ENCODE results near the gene ABHD6. TPM values are rescaled to one million over a fixed set of nuclear protein-coding genes. Genes with fewer than 3 reads are reported as not detected.

The ABHD6 gene
- total RNA-seq, 1 experiment from 2014 or later, result 18.9 TPM

DNA sequence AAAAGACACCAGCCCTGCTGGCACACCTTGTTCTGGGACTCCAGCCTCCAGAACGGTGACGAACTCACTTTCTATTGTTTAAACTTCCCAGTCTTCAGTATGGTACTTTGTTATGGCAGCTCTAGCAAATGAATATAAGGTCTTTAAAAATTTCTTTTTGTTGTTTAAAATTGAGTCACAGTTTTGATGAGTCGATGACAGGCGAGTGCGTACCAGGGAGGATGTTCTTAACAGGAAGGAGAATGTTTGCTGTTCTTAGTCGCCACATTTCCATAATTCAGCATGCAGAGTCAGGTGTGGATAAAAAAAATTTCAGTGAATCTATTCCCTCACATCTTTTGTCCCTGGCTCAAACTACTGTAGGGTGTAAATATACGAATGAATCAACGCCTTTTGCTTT is 39.2 kb upstream of the ABHD6 start:
- Histone ChIP-seq H3K36me3 (ENCODE audit: control insufficient read depth, insufficient read depth, low read length) (no peaks in the 10 kb centered on the region), H3K4me1 (ENCODE audit: control insufficient read depth, insufficient read depth, low read length) (no peaks in the 10 kb centered on the region), H3K27ac (ENCODE audit: low read length) (no peak overlapping the region), H3K4me3 (ENCODE audit: low read depth in 2 of 2, low read length in 2 of 2) (no peak overlapping the region), H3K9me3 (ENCODE audit: control insufficient read depth, insufficient read depth, low read depth, low read length) (no peaks in the 10 kb centered on the region), H3K27me3 (ENCODE audit: control insufficient read depth, insufficient read depth, low read length) (no peaks in the 10 kb centered on the region)
- ATAC-seq (no peak), DNase-seq (ENCODE audit: low read depth, low spot score) (no peak)
- in situ Hi-C loops (cut with HindIII; ENCODE audit: low pct_unique_long_range_greater_than_20kb, low sequenced_read_pairs) (no loop called here), intact Hi-C loops (cut with micrococcal nuclease; ENCODE audit: unreplicated experiment) (no loop called here)
- TF ChIP-seq, protein P1, sequence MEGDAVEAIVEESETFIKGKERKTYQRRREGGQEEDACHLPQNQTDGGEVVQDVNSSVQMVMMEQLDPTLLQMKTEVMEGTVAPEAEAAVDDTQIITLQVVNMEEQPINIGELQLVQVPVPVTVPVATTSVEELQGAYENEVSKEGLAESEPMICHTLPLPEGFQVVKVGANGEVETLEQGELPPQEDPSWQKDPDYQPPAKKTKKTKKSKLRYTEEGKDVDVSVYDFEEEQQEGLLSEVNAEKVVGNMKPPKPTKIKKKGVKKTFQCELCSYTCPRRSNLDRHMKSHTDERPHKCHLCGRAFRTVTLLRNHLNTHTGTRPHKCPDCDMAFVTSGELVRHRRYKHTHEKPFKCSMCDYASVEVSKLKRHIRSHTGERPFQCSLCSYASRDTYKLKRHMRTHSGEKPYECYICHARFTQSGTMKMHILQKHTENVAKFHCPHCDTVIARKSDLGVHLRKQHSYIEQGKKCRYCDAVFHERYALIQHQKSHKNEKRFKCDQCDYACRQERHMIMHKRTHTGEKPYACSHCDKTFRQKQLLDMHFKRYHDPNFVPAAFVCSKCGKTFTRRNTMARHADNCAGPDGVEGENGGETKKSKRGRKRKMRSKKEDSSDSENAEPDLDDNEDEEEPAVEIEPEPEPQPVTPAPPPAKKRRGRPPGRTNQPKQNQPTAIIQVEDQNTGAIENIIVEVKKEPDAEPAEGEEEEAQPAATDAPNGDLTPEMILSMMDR (IDR thresholded peaks at IDR 0.05), result no peak
- TF ChIP-seq, protein P2, sequence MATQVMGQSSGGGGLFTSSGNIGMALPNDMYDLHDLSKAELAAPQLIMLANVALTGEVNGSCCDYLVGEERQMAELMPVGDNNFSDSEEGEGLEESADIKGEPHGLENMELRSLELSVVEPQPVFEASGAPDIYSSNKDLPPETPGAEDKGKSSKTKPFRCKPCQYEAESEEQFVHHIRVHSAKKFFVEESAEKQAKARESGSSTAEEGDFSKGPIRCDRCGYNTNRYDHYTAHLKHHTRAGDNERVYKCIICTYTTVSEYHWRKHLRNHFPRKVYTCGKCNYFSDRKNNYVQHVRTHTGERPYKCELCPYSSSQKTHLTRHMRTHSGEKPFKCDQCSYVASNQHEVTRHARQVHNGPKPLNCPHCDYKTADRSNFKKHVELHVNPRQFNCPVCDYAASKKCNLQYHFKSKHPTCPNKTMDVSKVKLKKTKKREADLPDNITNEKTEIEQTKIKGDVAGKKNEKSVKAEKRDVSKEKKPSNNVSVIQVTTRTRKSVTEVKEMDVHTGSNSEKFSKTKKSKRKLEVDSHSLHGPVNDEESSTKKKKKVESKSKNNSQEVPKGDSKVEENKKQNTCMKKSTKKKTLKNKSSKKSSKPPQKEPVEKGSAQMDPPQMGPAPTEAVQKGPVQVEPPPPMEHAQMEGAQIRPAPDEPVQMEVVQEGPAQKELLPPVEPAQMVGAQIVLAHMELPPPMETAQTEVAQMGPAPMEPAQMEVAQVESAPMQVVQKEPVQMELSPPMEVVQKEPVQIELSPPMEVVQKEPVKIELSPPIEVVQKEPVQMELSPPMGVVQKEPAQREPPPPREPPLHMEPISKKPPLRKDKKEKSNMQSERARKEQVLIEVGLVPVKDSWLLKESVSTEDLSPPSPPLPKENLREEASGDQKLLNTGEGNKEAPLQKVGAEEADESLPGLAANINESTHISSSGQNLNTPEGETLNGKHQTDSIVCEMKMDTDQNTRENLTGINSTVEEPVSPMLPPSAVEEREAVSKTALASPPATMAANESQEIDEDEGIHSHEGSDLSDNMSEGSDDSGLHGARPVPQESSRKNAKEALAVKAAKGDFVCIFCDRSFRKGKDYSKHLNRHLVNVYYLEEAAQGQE (IDR thresholded peaks at IDR 0.05; ENCODE audit: insufficient read depth in 1 of 2, low read depth in 2 of 2, low read length in 1 of 2), result no peak
- TF ChIP-seq TCF7L2 (IDR thresholded peaks at IDR 0.05; ENCODE audit: low read depth, low read length), result no peak
- no peak for TF ChIP-seq SIN3A (IDR thresholded peaks at IDR 0.05; ENCODE audit: borderline replicate concordance, insufficient read depth, low read depth, low read length)
- TF ChIP-seq POLR2AphosphoS5 (IDR thresholded peaks at IDR 0.05; ENCODE audit: low read depth, low read length), result no peak
- BruUV-seq (replicated peaks), result no TSS peak
- ChIA-PET CTCF (no interaction called here), POLR2A (no interaction called here)

DNA sequence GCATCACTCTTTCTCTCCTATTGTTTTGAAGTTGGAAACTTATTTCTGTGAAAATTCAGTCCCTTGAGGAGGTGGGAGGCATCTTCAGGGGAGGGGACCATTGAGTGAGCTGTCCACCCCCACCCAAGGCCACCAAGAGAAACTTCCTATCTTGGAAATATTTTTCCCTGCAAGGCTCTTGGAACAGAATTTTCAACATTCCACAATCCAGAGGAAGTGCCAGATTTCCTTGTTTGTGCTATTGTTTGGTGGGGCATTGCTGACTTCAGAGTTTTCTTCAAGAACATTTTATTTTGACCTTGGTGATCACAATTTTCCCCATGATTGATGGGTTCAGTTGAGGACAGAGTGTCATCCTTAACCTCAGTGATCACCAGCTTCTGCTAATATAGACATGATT is 38.8 kb upstream of the ABHD6 start:
- POLR2A ChIA-PET, result no interaction called here
- in situ Hi-C loops (cut with HindIII; ENCODE audit: low pct_unique_long_range_greater_than_20kb, low sequenced_read_pairs), result no loop called here
- H3K4me1 ChIP-seq (ENCODE audit: control insufficient read depth, insufficient read depth, low read length), result no peaks in the 10 kb centered on the region
- no peaks in the 10 kb centered on the region for H3K9me3 ChIP-seq (ENCODE audit: control insufficient read depth, insufficient read depth, low read depth, low read length)
- H3K27me3 ChIP-seq (ENCODE audit: control insufficient read depth, insufficient read depth, low read length), result no peaks in the 10 kb centered on the region
- no peak overlapping the region for H3K27ac ChIP-seq (ENCODE audit: low read length)
- H3K36me3 ChIP-seq (ENCODE audit: control insufficient read depth, insufficient read depth, low read length), result no peaks in the 10 kb centered on the region
- ATAC-seq (no peak), DNase-seq (ENCODE audit: low read depth, low spot score) (no peak)
- H3K4me3 ChIP-seq (ENCODE audit: low read depth in 2 of 2, low read length in 2 of 2), result no peak overlapping the region
- TF ChIP-seq SIN3A (IDR thresholded peaks at IDR 0.05; ENCODE audit: borderline replicate concordance, insufficient read depth, low read depth, low read length) (no peak), POLR2AphosphoS5 (IDR thresholded peaks at IDR 0.05; ENCODE audit: low read depth, low read length) (no peak), TCF7L2 (IDR thresholded peaks at IDR 0.05; ENCODE audit: low read depth, low read length) (no peak)
- TF ChIP-seq, protein P2 (IDR thresholded peaks at IDR 0.05; ENCODE audit: insufficient read depth in 1 of 2, low read depth in 2 of 2, low read length in 1 of 2), result no peak
- TF ChIP-seq, protein P1 (IDR thresholded peaks at IDR 0.05), result no peak
- no TSS peak for BruUV-seq (replicated peaks)
- CTCF ChIA-PET, result no interaction called here
- intact Hi-C loops (cut with micrococcal nuclease; ENCODE audit: unreplicated experiment), result no loop called here

All from Panc1 (cell line).